ENCODE measurements around the gene TSSC4. TPM values are rescaled to one million over a fixed set of nuclear protein-coding genes. Genes with fewer than 3 reads are reported as not detected.

TSSC4 gene
- total RNA-seq, 6 donors from 2014 or later = 28.9 to 69.4 (median 50.3) TPM

DNA sequence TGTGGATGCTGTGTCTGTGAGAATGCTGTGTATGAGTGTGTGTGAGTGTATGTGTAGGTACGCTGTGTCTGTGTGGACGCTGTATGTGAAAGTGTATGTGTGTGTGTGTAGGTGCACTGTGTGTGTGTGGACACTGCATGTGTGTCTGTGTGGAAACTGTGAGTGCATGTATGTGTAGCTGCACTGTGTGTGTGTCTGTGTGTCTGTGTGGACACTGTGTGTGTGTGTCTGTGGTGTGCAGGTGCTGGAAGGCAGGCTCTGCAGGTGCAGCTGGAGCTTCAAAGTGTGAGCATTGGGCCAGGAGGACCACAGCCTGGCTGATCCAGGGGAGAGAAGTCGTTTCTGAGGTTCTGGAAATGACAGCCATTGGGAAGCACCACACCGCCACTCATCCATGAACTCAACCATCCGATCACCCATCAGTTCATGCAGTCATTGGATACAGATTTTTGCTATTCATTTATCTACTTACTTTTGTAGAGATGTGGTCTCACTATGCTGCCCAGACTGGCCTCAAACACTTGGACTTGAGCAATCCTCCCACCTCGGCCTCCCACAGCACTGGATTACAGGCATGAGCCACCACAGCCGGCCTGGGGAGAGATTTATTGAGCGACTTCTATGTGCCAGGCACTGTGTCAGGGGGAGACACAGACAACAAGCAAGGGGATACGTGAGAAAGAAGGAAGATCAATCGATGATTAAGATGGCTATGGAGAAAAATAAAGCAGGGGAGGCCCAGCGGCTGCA, 34.1 kb downstream of the TSSC4 start:
- no peak overlapping the region for H3K27ac ChIP-seq
- no peak for TF ChIP-seq POLR2A (IDR thresholded peaks at IDR 0.05)
- TF ChIP-seq, protein P1, sequence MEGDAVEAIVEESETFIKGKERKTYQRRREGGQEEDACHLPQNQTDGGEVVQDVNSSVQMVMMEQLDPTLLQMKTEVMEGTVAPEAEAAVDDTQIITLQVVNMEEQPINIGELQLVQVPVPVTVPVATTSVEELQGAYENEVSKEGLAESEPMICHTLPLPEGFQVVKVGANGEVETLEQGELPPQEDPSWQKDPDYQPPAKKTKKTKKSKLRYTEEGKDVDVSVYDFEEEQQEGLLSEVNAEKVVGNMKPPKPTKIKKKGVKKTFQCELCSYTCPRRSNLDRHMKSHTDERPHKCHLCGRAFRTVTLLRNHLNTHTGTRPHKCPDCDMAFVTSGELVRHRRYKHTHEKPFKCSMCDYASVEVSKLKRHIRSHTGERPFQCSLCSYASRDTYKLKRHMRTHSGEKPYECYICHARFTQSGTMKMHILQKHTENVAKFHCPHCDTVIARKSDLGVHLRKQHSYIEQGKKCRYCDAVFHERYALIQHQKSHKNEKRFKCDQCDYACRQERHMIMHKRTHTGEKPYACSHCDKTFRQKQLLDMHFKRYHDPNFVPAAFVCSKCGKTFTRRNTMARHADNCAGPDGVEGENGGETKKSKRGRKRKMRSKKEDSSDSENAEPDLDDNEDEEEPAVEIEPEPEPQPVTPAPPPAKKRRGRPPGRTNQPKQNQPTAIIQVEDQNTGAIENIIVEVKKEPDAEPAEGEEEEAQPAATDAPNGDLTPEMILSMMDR (IDR thresholded peaks at IDR 0.05) = no peak
- TF ChIP-seq EP300 (IDR thresholded peaks at IDR 0.05) = no peak
- no peak for TF ChIP-seq POLR2AphosphoS5 (IDR thresholded peaks at IDR 0.05)
- no peaks in the 10 kb centered on the region for H3K27me3 ChIP-seq
- no peak overlapping the region for H3K4me3 ChIP-seq
- no peaks in the 10 kb centered on the region for H3K9me3 ChIP-seq
- no peaks in the 10 kb centered on the region for H3K36me3 ChIP-seq
- H3K4me1 ChIP-seq = no peaks in the 10 kb centered on the region
- ATAC-seq (ENCODE audit: low FRiP score in 2 of 2) (no peak), DNase-seq (no peak)
- WGBS, 2 donors = 85 to 86% methylated on average over 11 of the region's 11 CpGs

- ATAC-seq (ENCODE audit: low FRiP score in 2 of 2) = no peak
These were observed 34.9 kb downstream of the TSSC4 start for GRCh38 chr11:2435288-2436012.

GRCh38 chr11:2436013-2436520, 35.5 kb downstream of the TSSC4 start:
- Histone ChIP-seq H3K27ac (no peak overlapping the region), H3K9me3 (no peaks in the 10 kb centered on the region), H3K4me3 (no peak overlapping the region), H3K4me1 (no peaks in the 10 kb centered on the region), H3K27me3 (no peaks in the 10 kb centered on the region), H3K36me3 (no peaks in the 10 kb centered on the region)
- ATAC-seq (ENCODE audit: low FRiP score in 2 of 2) = no peak
- WGBS, 2 donors = 86 to 92% methylated on average over 8 to 10 of the region's 10 CpGs
- TF ChIP-seq EP300 (IDR thresholded peaks at IDR 0.05) (no peak), POLR2AphosphoS5 (IDR thresholded peaks at IDR 0.05) (no peak)
- no peak for DNase-seq

More at GRCh38 chr11:2435288-2436012, 34.9 kb downstream of the TSSC4 start:
- Histone ChIP-seq H3K27ac (no peak overlapping the region), H3K4me3 (no peak overlapping the region), H3K27me3 (no peaks in the 10 kb centered on the region), H3K9me3 (no peaks in the 10 kb centered on the region), H3K36me3 (no peaks in the 10 kb centered on the region), H3K4me1 (no peaks in the 10 kb centered on the region)
- 91 to 94% methylated on average over 12 of the region's 12 CpGs for WGBS, 2 donors
- DNase-seq = no peak
- no peak for TF ChIP-seq EP300 (IDR thresholded peaks at IDR 0.05)
- no peak for TF ChIP-seq POLR2A (IDR thresholded peaks at IDR 0.05)
- TF ChIP-seq, protein P1 (IDR thresholded peaks at IDR 0.05) = no peak
- TF ChIP-seq POLR2AphosphoS5 (IDR thresholded peaks at IDR 0.05) = no peak

DNA sequence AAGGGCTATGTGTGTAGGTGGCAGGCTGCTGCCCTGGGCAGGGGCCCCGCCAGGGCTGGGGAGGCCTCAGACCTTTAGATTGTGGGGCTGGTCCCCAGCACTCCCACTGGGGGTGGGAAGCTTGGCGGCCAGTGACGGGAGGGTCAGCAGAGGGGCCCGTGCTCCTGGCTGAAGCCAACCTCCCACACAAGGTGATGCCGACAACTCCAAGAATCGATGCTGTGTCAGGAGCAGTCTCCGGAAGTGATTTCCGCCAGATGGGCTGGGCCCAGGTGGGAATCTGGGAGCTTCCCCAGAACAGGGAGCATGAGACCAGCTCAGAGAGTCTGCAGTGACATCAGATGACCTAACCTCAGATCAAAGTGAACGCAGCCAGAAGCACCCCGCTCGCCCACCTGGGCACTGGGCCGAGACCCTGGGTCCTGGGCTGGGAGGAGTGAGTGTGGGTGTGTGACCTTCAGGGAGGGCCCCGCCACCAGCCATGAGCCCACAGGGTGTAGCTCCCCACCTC, 36.0 kb downstream of the TSSC4 start:
- Histone ChIP-seq H3K9me3 (no peaks in the 10 kb centered on the region), H3K4me1 (no peaks in the 10 kb centered on the region), H3K4me3 (no peak overlapping the region), H3K36me3 (no peaks in the 10 kb centered on the region), H3K27ac (no peak overlapping the region), H3K27me3 (no peaks in the 10 kb centered on the region)
- WGBS, 2 donors = 90 to 94% methylated on average over 3 to 10 of the region's 13 CpGs
- ATAC-seq (ENCODE audit: low FRiP score in 2 of 2) (no peak), DNase-seq (peak in 1 of 2 donors; percentile 68)
- TF ChIP-seq, protein P1 (IDR thresholded peaks at IDR 0.05) = no peak
- TF ChIP-seq EP300 (IDR thresholded peaks at IDR 0.05) (no peak), POLR2AphosphoS5 (IDR thresholded peaks at IDR 0.05) (no peak), POLR2A (IDR thresholded peaks at IDR 0.05) (no peak)

DNA sequence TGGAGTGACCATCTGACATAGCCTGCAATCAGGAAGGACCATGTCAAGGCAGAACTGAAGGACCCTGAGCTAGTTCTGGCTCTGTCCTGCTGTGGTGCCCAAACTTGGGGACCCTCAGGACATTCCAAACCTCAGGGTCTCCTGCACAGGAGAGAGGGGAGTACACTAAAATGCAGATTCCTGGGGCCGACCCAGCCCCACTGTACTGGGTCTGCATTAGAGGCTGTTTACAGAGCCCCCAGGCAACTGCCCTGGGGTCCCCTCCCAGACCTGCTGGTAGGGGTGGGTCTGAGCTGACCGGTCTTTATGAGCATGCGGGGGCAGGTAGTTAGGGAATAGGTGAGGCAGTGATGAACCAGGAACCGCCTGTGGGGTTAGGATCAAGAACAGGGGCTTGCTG, 37.0 kb downstream of the TSSC4 start:
- Histone ChIP-seq H3K36me3 (no peaks in the 10 kb centered on the region), H3K4me1 (no peaks in the 10 kb centered on the region), H3K4me3 (no peak overlapping the region), H3K27me3 (no peaks in the 10 kb centered on the region), H3K9me3 (no peaks in the 10 kb centered on the region), H3K27ac (no peak overlapping the region)
- DNase-seq (no peak), ATAC-seq (ENCODE audit: low FRiP score in 2 of 2) (no peak)
- no peak for TF ChIP-seq POLR2AphosphoS5 (IDR thresholded peaks at IDR 0.05)
- TF ChIP-seq EP300 (IDR thresholded peaks at IDR 0.05) = no peak
- TF ChIP-seq, protein P1 (IDR thresholded peaks at IDR 0.05) = no peak
- TF ChIP-seq POLR2A (IDR thresholded peaks at IDR 0.05) = no peak
- WGBS, 2 donors = 90 to 91% methylated on average over 4 of the region's 4 CpGs
